NCI-H146 treated with DMSO at 0.1 percent for 48 hours (cell line): ENCODE data around the gene RAP1B.
A peak's percentile ranks its signal among the peaks of the same experiment; 100 is the strongest.
"Not testable (repeated sequence)": the region's sequence is repeated elsewhere in the genome, so short reads cannot be mapped to it uniquely, and the experiment has no call there.

Experiments
- DNase-seq: peaks from one replicate; lab custom pipeline; 2025; ENCODE audit not compliant: unreplicated experiment; lab: John Stamatoyannopoulos, UW

The RAP1B gene

GRCh38 chr12:68633614-68634558, 23.2 kb downstream of the RAP1B start:
- no peak for DNase-seq

- DNase-seq = no peak
These were observed 25.6 kb downstream of the RAP1B start for GRCh38 chr12:68636268-68636667.

- DNase-seq = not testable (repeated sequence)
These were observed 26.7 kb downstream of the RAP1B start for GRCh38 chr12:68637439-68637838.

DNA sequence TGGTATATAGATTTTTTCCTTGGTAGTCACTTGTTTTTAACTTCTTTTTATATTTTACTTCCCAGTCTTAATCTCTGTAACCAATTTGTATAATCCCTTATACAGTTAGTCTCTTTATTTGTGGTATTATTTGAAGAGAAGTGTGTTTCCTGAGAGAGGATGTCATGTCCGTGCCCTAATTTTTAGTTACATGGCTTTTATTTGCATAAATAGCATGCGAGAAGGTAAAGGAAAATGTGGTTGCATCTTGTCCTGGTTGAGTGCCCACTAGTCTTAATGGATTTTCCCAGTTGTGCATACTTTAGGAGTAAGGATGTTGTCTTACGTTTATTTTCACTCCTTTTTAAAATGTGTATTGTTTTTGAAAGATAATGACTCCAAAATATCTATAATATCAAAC, 27.5 kb downstream of the RAP1B start:
- DNase-seq = no peak

DNA sequence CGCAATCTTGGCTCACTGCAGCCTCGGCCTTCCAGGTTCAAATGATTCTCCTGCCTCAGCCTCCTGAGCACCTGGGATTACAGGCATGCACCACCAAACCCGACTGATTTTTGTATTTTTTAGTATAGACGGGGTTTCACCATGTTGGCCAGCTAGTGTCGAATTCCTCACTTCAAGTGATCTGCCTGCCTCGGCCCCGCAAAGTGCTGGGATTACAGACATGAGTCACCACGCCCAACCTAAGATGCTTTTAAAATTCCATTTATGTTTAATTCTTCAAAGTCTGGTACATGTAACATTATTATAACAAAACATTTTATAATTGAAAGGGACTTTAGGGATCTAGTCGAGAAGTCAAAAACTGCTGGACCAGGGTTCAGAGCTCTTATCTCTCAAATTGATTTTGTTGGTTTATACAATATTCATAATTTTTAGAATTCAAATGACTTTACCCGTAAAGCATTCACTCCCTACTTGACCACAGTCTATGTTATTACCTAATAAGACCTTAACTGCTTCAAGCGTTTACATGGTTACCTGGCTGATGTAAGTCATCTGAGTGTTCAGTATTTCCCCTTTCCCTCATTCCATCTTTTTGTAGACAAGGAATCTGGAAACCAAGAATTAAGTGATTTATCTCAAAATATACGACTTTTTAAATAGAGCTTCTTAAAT, 28.2 kb downstream of the RAP1B start:
- no peak for DNase-seq

- no peak for DNase-seq
These were observed 28.7 kb downstream of the RAP1B start for GRCh38 chr12:68639396-68639767.

GRCh38 chr12:68641138-68641537, 30.4 kb downstream of the RAP1B start:
- no peak for DNase-seq

DNA sequence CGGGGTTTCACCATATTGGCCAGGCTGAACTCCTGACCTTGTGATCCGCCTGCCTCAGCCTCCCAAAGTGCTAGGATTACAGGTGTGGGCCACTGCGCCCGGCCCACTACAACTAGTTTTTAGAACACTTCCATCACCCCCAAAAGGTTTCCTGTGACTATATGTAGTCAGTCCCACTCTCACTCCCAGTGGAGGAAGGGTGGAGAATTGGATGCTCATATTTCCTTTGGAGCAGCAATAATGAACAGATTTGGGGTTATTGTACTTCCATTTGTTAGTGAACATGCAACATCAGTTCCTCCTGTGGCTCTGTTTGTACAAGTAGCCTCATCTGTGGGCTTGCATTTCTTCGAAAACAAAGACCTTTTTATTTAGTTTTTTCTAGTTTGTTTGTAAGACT, 35.8 kb downstream of the RAP1B start:
- DNase-seq = no peak

- DNase-seq = no peak
These were observed 36.8 kb downstream of the RAP1B start for GRCh38 chr12:68647507-68647906.

GRCh38 chr12:68648179-68648578, 37.5 kb downstream of the RAP1B start:
- DNase-seq = no peak

GRCh38 chr12:68665016-68665569, 54.4 kb downstream of the RAP1B start:
- DNase-seq = no peak

DNA sequence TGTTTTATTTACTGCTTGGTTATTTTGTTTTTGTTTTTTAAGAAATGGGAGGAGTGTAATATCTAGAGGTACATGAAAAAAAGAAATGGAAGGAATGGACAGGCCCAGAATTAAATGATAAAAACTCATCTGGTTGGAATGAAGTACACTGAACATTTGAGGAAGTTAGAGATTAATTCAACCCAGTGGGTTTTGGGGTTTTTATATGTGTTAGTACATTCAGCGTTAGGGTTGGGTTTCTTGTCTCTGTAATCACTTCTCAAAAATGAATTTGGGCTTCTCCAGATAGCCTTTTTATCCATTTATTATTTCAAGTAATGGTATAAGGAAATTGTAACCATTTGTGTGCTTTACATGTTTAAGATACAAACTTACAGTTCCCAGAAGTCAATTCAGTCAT, 56.6 kb downstream of the RAP1B start:
- DNase-seq = no peak

- DNase-seq = no peak
These were observed 57.2 kb downstream of the RAP1B start for GRCh38 chr12:68667896-68668295.

DNA sequence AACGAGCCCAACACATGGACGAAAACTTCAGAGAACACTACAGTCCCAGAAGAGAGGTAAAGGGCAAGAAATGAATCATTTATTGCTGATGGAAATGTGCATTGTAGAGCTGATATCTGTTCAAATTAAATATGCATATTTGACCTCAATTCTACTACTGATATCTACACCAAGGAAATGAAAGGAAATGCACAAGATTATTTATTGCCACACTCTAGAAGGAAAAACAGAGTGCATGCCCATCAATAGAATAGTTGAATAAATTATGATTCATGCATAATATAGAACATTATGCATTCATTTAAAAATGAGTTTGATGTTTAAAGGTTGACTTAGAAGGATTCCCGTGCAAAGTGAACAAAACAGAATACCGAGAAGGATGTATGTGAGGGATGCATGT, 60.5 kb downstream of the RAP1B start:
- no peak for DNase-seq

- no peak for DNase-seq
These were observed 63.1 kb downstream of the RAP1B start for GRCh38 chr12:68673788-68674187.

- DNase-seq = no peak
These were observed 63.7 kb downstream of the RAP1B start for GRCh38 chr12:68674376-68674775.

- no peak for DNase-seq
These were observed 64.6 kb downstream of the RAP1B start for GRCh38 chr12:68675101-68675842.

GRCh38 chr12:68676854-68677253, 66.2 kb downstream of the RAP1B start:
- not testable (repeated sequence) for DNase-seq

DNA sequence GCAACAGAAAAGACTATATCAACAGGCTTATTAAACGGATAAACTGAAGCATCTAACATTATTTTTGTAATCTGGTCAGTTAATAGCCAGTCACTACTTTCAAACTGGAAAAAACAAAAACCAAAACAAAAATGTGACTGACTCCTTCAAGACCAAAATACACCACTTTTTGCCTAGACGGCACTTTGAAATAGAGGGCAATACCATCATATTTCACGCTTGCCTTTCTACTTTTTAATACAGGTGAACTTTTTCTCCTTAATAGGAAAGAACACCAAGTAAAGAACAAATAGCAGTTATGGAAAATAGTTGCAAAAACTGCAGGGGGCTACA, 75.5 kb downstream of the RAP1B start:
- no peak for DNase-seq

GRCh38 chr12:68686595-68687521, 76.2 kb downstream of the RAP1B start, which contains the start of gene NUP107:
Gene NUP107, plus strand, starts transcription at chr12:68686978. Its CDS starts 88 bp downstream, at chr12:68687066.
- peak; percentile 97 for DNase-seq
